Liver (tissue), 9 donors: ENCODE results near the gene DERA. TPM values are rescaled to one million over a fixed set of nuclear protein-coding genes. Genes with fewer than 3 reads are reported as not detected.

ENCODE experiments used
- DNase-seq: peaks from one replicate; pipeline ENCODE4 v3.0.0-alpha.2; 2017; ENCODE audit warnings: low spot score
- H3K27ac ChIP-seq, 2 donors: one replicate each; pipeline ENCODE4 v1.7.0; 2013; ENCODE audit warnings: inconsistent platforms in 2 of 2, low read length in 2 of 2, control low read depth in 1 of 2, low read depth in 1 of 2, mild to moderate bottlenecking in 1 of 2
- H3K27me3 ChIP-seq, 4 donors: one replicate each; pipeline versions ENCODE4 v1.6.1 to v1.7.0; 2013; ENCODE audit warnings: low read length in 3 of 4, inconsistent platforms in 1 of 4, mild to moderate bottlenecking in 1 of 4, moderate library complexity in 1 of 4; ENCODE audit not compliant: control insufficient read depth in 4 of 4, insufficient read depth in 4 of 4
- H3K36me3 ChIP-seq, 4 donors: one replicate each; pipeline versions ENCODE4 v1.6.1 to v1.7.0; 2013; ENCODE audit warnings: low read length in 3 of 4, mild to moderate bottlenecking in 3 of 4, low read depth in 1 of 4, moderate library complexity in 1 of 4; ENCODE audit not compliant: control insufficient read depth in 4 of 4, insufficient read depth in 3 of 4
- H3K4me1 ChIP-seq, 4 donors: one replicate each; pipeline versions ENCODE4 v1.6.1 to v1.7.0; 2013; ENCODE audit warnings: low read length in 3 of 4, mild to moderate bottlenecking in 3 of 4, moderate library complexity in 1 of 4; ENCODE audit not compliant: control insufficient read depth in 4 of 4, insufficient read depth in 4 of 4
- H3K4me3 ChIP-seq, 3 donors: one replicate each; pipeline versions ENCODE4 v1.6.1 to v1.7.0; 2013; ENCODE audit warnings: low read length in 3 of 3, control low read depth in 1 of 3, low read depth in 1 of 3, mild to moderate bottlenecking in 1 of 3
- H3K9ac ChIP-seq, 2 donors: one replicate each; pipeline ENCODE4 v1.7.0; 2013; ENCODE audit warnings: low read length in 2 of 2, mild to moderate bottlenecking in 2 of 2, moderate library complexity in 2 of 2, control low read depth in 1 of 2, low read depth in 1 of 2
- H3K9me3 ChIP-seq, 4 donors: one replicate each; pipeline versions ENCODE4 v1.6.1 to v1.7.0; 2013; ENCODE audit warnings: low read length in 3 of 4; ENCODE audit not compliant: control insufficient read depth in 4 of 4
- ATF3 ChIP-seq: IDR thresholded peaks from 2 replicates; pipeline ENCODE4 v1.6.1; 2016; ENCODE audit warnings: antibody characterized with exemption
- CTCF ChIP-seq: fragments of 150-350 bp; IDR thresholded peaks from 2 replicates; pipeline ENCODE4 v1.5.1; 2017; ENCODE audit warnings: improper control_type of control experiment, low read depth, low read length; ENCODE audit not compliant: missing input control
- EGR1 ChIP-seq, 2 donors: IDR thresholded peaks; 2 replicates each; pipeline ENCODE4 v1.6.1; 2016 to 2018; ENCODE audit warnings: antibody characterized with exemption in 2 of 2, low read depth in 2 of 2
- FOXA1 ChIP-seq: IDR thresholded peaks from 2 replicates; pipeline ENCODE4 v1.6.1; 2016; ENCODE audit warnings: antibody characterized with exemption
- FOXA2 ChIP-seq: IDR thresholded peaks from 2 replicates; pipeline ENCODE4 v1.6.1; 2016; ENCODE audit warnings: antibody characterized with exemption
- GABPA ChIP-seq, 2 donors: IDR thresholded peaks in 1 of 2; conservative IDR thresholded peaks in 1 of 2; 2 replicates each; pipeline ENCODE4 v1.6.1; 2016; ENCODE audit warnings: antibody characterized with exemption in 2 of 2, mild to moderate bottlenecking in 1 of 2, moderate library complexity in 1 of 2
- HNF4A ChIP-seq, 2 donors: conservative IDR thresholded peaks; 2 replicates each; pipeline ENCODE4 v1.6.1; 2016; ENCODE audit warnings: antibody characterized with exemption in 2 of 2, mild to moderate bottlenecking in 2 of 2
- HNF4G ChIP-seq: IDR thresholded peaks from 2 replicates; pipeline ENCODE4 v1.6.1; 2016; ENCODE audit warnings: antibody characterized with exemption
- JUND ChIP-seq, 2 donors: IDR thresholded peaks; 2 replicates each; pipeline ENCODE4 v1.6.1; 2016; ENCODE audit warnings: antibody characterized with exemption in 2 of 2
- MAX ChIP-seq: IDR thresholded peaks from 2 replicates; pipeline ENCODE4 v1.6.1; 2016; ENCODE audit warnings: antibody characterized with exemption
- NR2F2 ChIP-seq: IDR thresholded peaks from 2 replicates; pipeline ENCODE4 v1.6.1; 2016; ENCODE audit warnings: antibody characterized with exemption
- RAD21 ChIP-seq, 2 donors: IDR thresholded peaks; 2 replicates each; pipeline ENCODE4 v1.6.1; 2016; ENCODE audit warnings: antibody characterized with exemption in 2 of 2, mild to moderate bottlenecking in 2 of 2
- REST ChIP-seq: IDR thresholded peaks from 2 replicates; pipeline ENCODE4 v1.6.1; 2016; ENCODE audit warnings: antibody characterized with exemption, mild to moderate bottlenecking
- RXRA ChIP-seq, 2 donors: IDR thresholded peaks; 2 replicates each; pipeline ENCODE4 v1.6.1; 2017 to 2018; ENCODE audit warnings: antibody characterized with exemption in 2 of 2, mild to moderate bottlenecking in 1 of 2
- SP1 ChIP-seq: IDR thresholded peaks from 2 replicates; pipeline ENCODE4 v1.6.1; 2018; ENCODE audit warnings: antibody characterized with exemption, mild to moderate bottlenecking
- TAF1 ChIP-seq: conservative IDR thresholded peaks from 2 replicates; pipeline ENCODE4 v1.6.1; 2016; ENCODE audit warnings: antibody characterized with exemption, mild to moderate bottlenecking
- YY1 ChIP-seq: IDR thresholded peaks from 2 replicates; pipeline ENCODE4 v1.6.1; 2016; ENCODE audit warnings: antibody characterized with exemption, mild to moderate bottlenecking
- ZBTB33 ChIP-seq: IDR thresholded peaks from 2 replicates; pipeline ENCODE4 v1.6.1; 2016; ENCODE audit warnings: antibody characterized with exemption
- WGBS: extraction: QIAGEN DNeasy Blood & Tissue Kit; methylation state at CpG from one replicate; pipeline ENCODE4 v1.1.7; 2013; 5-methylcytosine and 5-hydroxymethylcytosine counted together
- polyA plus RNA-seq, 2 donors: library from polyadenylated mRNA; stranded (reverse) in 1 of 2; unstranded in 1 of 2; fragments of 200-250 nt in 1 of 2; fragments of >200 nt in 1 of 2; fragmentation: Nextera tagmentation in 1 of 2; extraction: Ambion mirVana in 1 of 2; gene quantifications; one replicate each; pipeline versions ENCODE4 v1.2.1 to v1.2.3, GENCODE V29; 2013 to 2015
- total RNA-seq, 2 donors: library from RNA; depleted of rRNA; stranded (reverse); fragments of >200 nt; gene quantifications; one replicate each; pipeline ENCODE4 v1.2.3, GENCODE V29; 2014
- donor health status: healthy.
- donor health status: healthy.
- donor health status: healthy.
- donor health status: healthy.
- donor health status: healthy.

DERA gene
- total and polyA plus RNA-seq, 4 donors = 32.9 to 65.2 (median 52.4) TPM

- Histone ChIP-seq H3K36me3 (no peaks in the 10 kb centered on the region), H3K27me3 (no peaks in the 10 kb centered on the region), H3K9ac (no peak overlapping the region), H3K9me3 (no peaks in the 10 kb centered on the region), H3K27ac (no peak overlapping the region), H3K4me1 (no peaks in the 10 kb centered on the region), H3K4me3 (no peak overlapping the region)
- no peak for DNase-seq
- TF ChIP-seq CTCF = no peak
- TF ChIP-seq RXRA (IDR thresholded peaks at IDR 0.05) = no peak
- TF ChIP-seq SP1 = no peak
- no peak for TF ChIP-seq FOXA2
- TF ChIP-seq MAX = no peak
- no peak for TF ChIP-seq TAF1
- TF ChIP-seq NR2F2 = no peak
- no peak for TF ChIP-seq HNF4A (conservative IDR thresholded peaks at IDR 0.05)
- no peak for TF ChIP-seq YY1
- TF ChIP-seq GABPA (IDR thresholded peaks at IDR 0.05 in 1 of 2, conservative IDR thresholded peaks at IDR 0.05 in 1 of 2) = no peak
- TF ChIP-seq JUND (IDR thresholded peaks at IDR 0.05) = no peak
- TF ChIP-seq ATF3 = no peak
- TF ChIP-seq ZBTB33 = no peak
- TF ChIP-seq EGR1 (IDR thresholded peaks at IDR 0.05; ENCODE audit: low read depth in 2 of 2) = no peak
- no peak for TF ChIP-seq HNF4G
- no peak for TF ChIP-seq RAD21 (IDR thresholded peaks at IDR 0.05)
- TF ChIP-seq FOXA1 = no peak
- TF ChIP-seq REST = no peak
- WGBS = 84% methylated on average over 2 of the region's 2 CpGs
Measured at GRCh38 chr12:16072678-16073077, 161.5 kb downstream of the DERA start.

- Histone ChIP-seq H3K27me3 (no peaks in the 10 kb centered on the region), H3K36me3 (no peaks in the 10 kb centered on the region), H3K9ac (no peak overlapping the region), H3K4me1 (no peaks in the 10 kb centered on the region), H3K27ac (no peak overlapping the region), H3K9me3 (no peaks in the 10 kb centered on the region), H3K4me3 (no peak overlapping the region)
- TF ChIP-seq MAX (no peak), RXRA (IDR thresholded peaks at IDR 0.05) (no peak), CTCF (no peak), TAF1 (no peak), RAD21 (IDR thresholded peaks at IDR 0.05) (no peak), ATF3 (no peak), FOXA1 (no peak), JUND (IDR thresholded peaks at IDR 0.05) (no peak), FOXA2 (no peak), EGR1 (IDR thresholded peaks at IDR 0.05; ENCODE audit: low read depth in 2 of 2) (no peak), SP1 (no peak), HNF4G (no peak), YY1 (no peak), GABPA (IDR thresholded peaks at IDR 0.05 in 1 of 2, conservative IDR thresholded peaks at IDR 0.05 in 1 of 2) (no peak), HNF4A (conservative IDR thresholded peaks at IDR 0.05) (no peak)
- WGBS = 89% methylated on average over 2 of the region's 2 CpGs
- DNase-seq = no peak
Measured at GRCh38 chr12:16074894-16075293, 163.8 kb downstream of the DERA start.
